Stomach (tissue), 9 donors: Measurements from ENCODE around the gene MAP3K13. TPM values are rescaled to one million over a fixed set of nuclear protein-coding genes. Genes with fewer than 3 reads are reported as not detected.
"Not testable (repeated sequence)": the region's sequence is repeated elsewhere in the genome, so short reads cannot be mapped to it uniquely, and the experiment has no call there.

Experiments
- DNase-seq, 2 donors: peaks; one replicate each; pipeline versions ENCODE4 v3.0.0 to v3.0.0-alpha.2; 2013 to 2019
- H3K27ac ChIP-seq, 5 donors: fragments of 200-600 bp in 4 of 5; sonication (generic) in 4 of 5; one replicate each; pipeline ENCODE4 v1.5.1; 2013 to 2019; ENCODE audit warnings: mild to moderate bottlenecking in 1 of 5, moderate library complexity in 1 of 5
- H3K27me3 ChIP-seq, 3 donors: fragments of 200-600 bp; sonication (generic); one replicate each; pipeline ENCODE4 v1.5.1; 2017 to 2019; ENCODE audit warnings: mixed run types in 1 of 3
- H3K36me3 ChIP-seq, 4 donors: fragments of 200-600 bp; sonication (generic); 1 replicate in 3 of 4; 2 replicates in 1 of 4; pipeline ENCODE4 v1.5.1; 2016 to 2019
- H3K4me1 ChIP-seq, 4 donors: fragments of 200-600 bp; sonication (generic); one replicate each; pipeline ENCODE4 v1.5.1; 2016 to 2019
- H3K4me3 ChIP-seq, 4 donors: fragments of 200-600 bp; sonication (generic) in 3 of 4; one replicate each; pipeline ENCODE4 v1.5.1; 2016 to 2019; ENCODE audit warnings: mild to moderate bottlenecking in 1 of 4
- H3K9me3 ChIP-seq, 4 donors: fragments of 200-600 bp; sonication (generic); one replicate each; pipeline ENCODE4 v1.5.1; 2016 to 2019
- EP300 ChIP-seq: sonication (generic); formaldehyde crosslinking; IDR thresholded peaks from one replicate; pipeline ENCODE4 v1.6.1; 2017; ENCODE audit warnings: antibody characterized with exemption
- POLR2A ChIP-seq, 4 donors: fragments of 450-650 bp; IDR thresholded peaks; one replicate each; pipeline ENCODE4 v1.6.1; 2016; ENCODE audit warnings: antibody characterized with exemption in 4 of 4, control low read depth in 2 of 4, mild to moderate bottlenecking in 1 of 4, moderate library complexity in 1 of 4
- POLR2AphosphoS5 ChIP-seq, 3 donors: sonication (generic); formaldehyde crosslinking; IDR thresholded peaks; one replicate each; pipeline ENCODE4 v1.6.1; 2016; ENCODE audit warnings: antibody characterized with exemption in 3 of 3
- WGBS, 5 donors: extraction: QIAGEN DNeasy Blood & Tissue Kit in 3 of 5; methylation state at CpG; one replicate each; pipeline versions ENCODE4 v1.1.5 to v1.1.7; 2013 to 2018; 5-methylcytosine and 5-hydroxymethylcytosine counted together
- intact Hi-C: fragments of 100-400 bp; cut with DNase I; formaldehyde crosslinking; loops from one replicate; pipeline ENCODE4 v1.15.1; 2023; ENCODE audit warnings: low total_unique reads
- polyA plus RNA-seq, 3 donors: library from polyadenylated mRNA; stranded (reverse); fragments of 200-250 nt; gene quantifications; one replicate each; pipeline ENCODE4 v1.2.3, GENCODE V29; 2013
- total RNA-seq, 5 donors: library from RNA; depleted of rRNA; stranded (reverse); fragments of >200 nt; gene quantifications; one replicate each; pipeline versions ENCODE4 v1.1.0 to v1.2.3, GENCODE V29; 2014 to 2016
- TF ChIP-seq, protein P1 (sequence below), 7 experiments: fragments of 450-650 bp in 4 of 7; fragments of 200-600 bp in 3 of 7; sonication (generic) in 3 of 7; IDR thresholded peaks; one replicate each; pipeline ENCODE4 v1.5.1; 2016 to 2019; ENCODE audit warnings: antibody characterized with exemption in 7 of 7, control low read depth in 2 of 7, mild to moderate bottlenecking in 1 of 7
- donor health status: healthy with polysubstance abuse.
- donor health status: Bipolar disorder and iron deficiency.
- donor health status: healthy.

The MAP3K13 gene
- total and polyA plus RNA-seq, 8 donors: 11.7 to 315 (median 31.0) TPM

DNA sequence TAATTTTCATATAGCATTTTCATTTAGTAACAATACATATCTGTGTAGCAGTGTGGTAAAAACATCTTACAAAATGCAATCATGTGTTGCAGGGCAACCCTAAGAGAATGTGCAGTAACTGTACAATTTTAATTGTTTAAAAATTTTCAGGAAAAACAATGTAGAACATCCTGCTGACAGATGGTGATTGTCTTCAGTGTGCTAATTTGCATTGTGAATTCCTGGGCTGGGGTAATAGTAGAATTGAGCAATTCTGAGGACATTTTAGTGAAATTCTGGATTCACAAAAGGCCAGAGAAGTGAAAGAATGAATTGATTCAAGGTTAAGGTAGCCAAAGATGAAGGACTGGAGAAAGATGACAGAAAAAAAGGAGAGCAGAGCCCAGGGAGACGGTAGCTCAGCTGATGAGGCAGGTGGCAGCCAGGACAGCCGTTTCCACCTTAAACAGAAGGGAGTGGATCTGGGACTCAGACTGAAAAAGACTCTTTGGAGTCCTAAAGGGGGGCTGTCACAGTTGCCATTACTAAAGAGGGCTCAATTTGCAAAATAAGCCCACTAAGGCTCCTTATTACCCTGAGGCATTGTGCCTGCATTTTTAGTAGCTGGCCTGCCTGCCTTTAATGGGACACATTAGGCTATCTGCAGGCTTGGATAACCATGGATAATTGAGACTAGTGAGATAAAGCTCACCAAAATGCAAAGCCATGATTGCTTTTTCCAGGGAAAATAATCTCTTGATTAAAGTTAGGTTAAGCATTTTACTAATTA is 8.6 kb downstream of the MAP3K13 start:
- intact Hi-C loops: no loop called here
- DNase-seq: no peak
- H3K27ac ChIP-seq: no peak overlapping the region
- 41 to 100% (median 56%) methylated on average over 1 to 2 of the region's 2 CpGs for WGBS, 5 donors
- no peak overlapping the region for H3K4me3 ChIP-seq
- no peaks in the 10 kb centered on the region for H3K36me3 ChIP-seq
- no peak for TF ChIP-seq POLR2A (IDR thresholded peaks at IDR 0.05)
- TF ChIP-seq, protein P1, sequence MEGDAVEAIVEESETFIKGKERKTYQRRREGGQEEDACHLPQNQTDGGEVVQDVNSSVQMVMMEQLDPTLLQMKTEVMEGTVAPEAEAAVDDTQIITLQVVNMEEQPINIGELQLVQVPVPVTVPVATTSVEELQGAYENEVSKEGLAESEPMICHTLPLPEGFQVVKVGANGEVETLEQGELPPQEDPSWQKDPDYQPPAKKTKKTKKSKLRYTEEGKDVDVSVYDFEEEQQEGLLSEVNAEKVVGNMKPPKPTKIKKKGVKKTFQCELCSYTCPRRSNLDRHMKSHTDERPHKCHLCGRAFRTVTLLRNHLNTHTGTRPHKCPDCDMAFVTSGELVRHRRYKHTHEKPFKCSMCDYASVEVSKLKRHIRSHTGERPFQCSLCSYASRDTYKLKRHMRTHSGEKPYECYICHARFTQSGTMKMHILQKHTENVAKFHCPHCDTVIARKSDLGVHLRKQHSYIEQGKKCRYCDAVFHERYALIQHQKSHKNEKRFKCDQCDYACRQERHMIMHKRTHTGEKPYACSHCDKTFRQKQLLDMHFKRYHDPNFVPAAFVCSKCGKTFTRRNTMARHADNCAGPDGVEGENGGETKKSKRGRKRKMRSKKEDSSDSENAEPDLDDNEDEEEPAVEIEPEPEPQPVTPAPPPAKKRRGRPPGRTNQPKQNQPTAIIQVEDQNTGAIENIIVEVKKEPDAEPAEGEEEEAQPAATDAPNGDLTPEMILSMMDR (IDR thresholded peaks at IDR 0.05): no peak
- TF ChIP-seq POLR2AphosphoS5 (IDR thresholded peaks at IDR 0.05): no peak
- TF ChIP-seq EP300: no peak
- H3K27me3 ChIP-seq: no peaks in the 10 kb centered on the region
- no peaks in the 10 kb centered on the region for H3K9me3 ChIP-seq
- peaks cover 0 to 11% (median 7%) of the 10 kb centered on the region in 4 donors for H3K4me1 ChIP-seq

- TF ChIP-seq, protein P1 (IDR thresholded peaks at IDR 0.05): no peak
- TF ChIP-seq POLR2AphosphoS5 (IDR thresholded peaks at IDR 0.05) (no peak), POLR2A (IDR thresholded peaks at IDR 0.05) (no peak), EP300 (no peak)
- Histone ChIP-seq H3K4me3 (no peak overlapping the region), H3K27me3 (no peaks in the 10 kb centered on the region), H3K27ac (no peak overlapping the region), H3K9me3 (no peaks in the 10 kb centered on the region), H3K36me3 (no peaks in the 10 kb centered on the region), H3K4me1 (no peaks in the 10 kb centered on the region)
- no peak for DNase-seq
- intact Hi-C loops: no loop called here
- WGBS, 5 donors: 56 to 78% (median 65%) methylated on average over 2 of the region's 2 CpGs
These were observed 18.6 kb downstream of the MAP3K13 start for GRCh38 chr3:185381320-185382058.

GRCh38 chr3:185382154-185382553 is 19.2 kb downstream of the MAP3K13 start:
- H3K4me1 ChIP-seq: no peaks in the 10 kb centered on the region
- H3K27me3 ChIP-seq: no peaks in the 10 kb centered on the region
- 89 to 94% (median 92%) methylated on average over 1 of the region's 1 CpG for WGBS, 5 donors
- no peaks in the 10 kb centered on the region for H3K36me3 ChIP-seq
- H3K9me3 ChIP-seq: no peaks in the 10 kb centered on the region
- no peak overlapping the region for H3K4me3 ChIP-seq
- TF ChIP-seq EP300 (no peak), POLR2AphosphoS5 (IDR thresholded peaks at IDR 0.05) (no peak), POLR2A (IDR thresholded peaks at IDR 0.05) (no peak)
- TF ChIP-seq, protein P1 (IDR thresholded peaks at IDR 0.05): no peak
- intact Hi-C loops: no loop called here
- DNase-seq: no peak
- H3K27ac ChIP-seq: no peak overlapping the region

GRCh38 chr3:185386515-185386914 is 23.6 kb downstream of the MAP3K13 start:
- intact Hi-C loops, H3K4me1 ChIP-seq, H3K9me3 ChIP-seq, H3K27ac ChIP-seq, H3K36me3 ChIP-seq, H3K27me3 ChIP-seq, H3K4me3 ChIP-seq, DNase-seq: not testable (repeated sequence)
- 94 to 99% (median 97%) methylated on average over 3 of the region's 3 CpGs for WGBS, 5 donors
